ENCODE results near the gene IGFBP3. TPM values are rescaled to one million over a fixed set of nuclear protein-coding genes. Genes with fewer than 3 reads are reported as not detected.

Gene IGFBP3
- total and polyA plus RNA-seq, 2 of the 13 experiments (the other 11 are each of a cell fraction or from before 2014, with no cell fraction given), result 57.5 TPM; not detected in 1

DNA sequence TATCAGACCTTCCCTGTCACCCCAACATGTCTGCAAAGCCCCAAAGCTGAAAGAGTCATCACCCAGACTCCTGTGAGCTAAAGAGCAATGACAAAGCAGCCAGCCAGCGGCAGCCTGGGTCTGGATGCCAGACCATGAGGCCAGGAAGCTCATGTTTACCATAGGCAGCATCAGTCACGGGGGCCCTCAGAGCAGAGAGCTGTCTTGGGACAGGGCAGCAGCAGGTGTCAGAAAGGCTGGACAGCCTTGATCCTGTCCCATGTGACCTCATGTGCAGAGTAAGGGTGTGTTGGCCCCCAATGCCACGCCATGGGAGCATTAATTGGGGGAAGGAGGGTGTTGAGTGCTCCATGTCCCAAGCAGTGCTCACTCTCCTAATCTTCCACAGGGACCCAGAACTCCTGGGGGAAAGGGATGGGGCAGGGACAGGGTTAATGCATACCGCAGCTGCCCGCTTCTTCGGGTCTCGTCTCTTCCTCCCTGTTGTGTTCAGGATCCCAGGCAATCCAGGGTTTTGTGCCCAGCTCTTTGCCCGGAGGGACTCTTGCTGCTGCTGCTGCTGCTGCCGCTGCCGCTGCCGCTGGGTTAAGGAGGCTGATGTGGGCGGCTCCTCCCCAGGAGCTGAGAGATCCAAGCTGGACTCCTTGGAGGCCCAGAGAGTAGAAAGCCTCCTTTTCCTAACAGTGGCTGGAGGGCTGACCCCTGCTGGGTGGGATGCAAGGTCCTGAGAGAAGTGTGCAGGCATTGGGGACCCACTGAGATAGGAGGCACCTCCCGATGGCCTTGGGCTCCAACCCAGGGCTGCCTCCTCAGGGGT lies 55.3 kb downstream of the IGFBP3 start (continued):
- TF ChIP-seq, protein P1, sequence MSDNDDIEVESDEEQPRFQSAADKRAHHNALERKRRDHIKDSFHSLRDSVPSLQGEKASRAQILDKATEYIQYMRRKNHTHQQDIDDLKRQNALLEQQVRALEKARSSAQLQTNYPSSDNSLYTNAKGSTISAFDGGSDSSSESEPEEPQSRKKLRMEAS (IDR thresholded peaks at IDR 0.05), result peak; percentile 87; the same call in 1 of the 2 replicates
- TF ChIP-seq, protein P2, sequence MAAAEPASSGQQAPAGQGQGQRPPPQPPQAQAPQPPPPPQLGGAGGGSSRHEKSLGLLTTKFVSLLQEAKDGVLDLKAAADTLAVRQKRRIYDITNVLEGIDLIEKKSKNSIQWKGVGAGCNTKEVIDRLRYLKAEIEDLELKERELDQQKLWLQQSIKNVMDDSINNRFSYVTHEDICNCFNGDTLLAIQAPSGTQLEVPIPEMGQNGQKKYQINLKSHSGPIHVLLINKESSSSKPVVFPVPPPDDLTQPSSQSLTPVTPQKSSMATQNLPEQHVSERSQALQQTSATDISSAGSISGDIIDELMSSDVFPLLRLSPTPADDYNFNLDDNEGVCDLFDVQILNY (CRISPR knock-in tag; conservative IDR thresholded peaks at IDR 0.05), result no peak
- TF ChIP-seq, protein P3, sequence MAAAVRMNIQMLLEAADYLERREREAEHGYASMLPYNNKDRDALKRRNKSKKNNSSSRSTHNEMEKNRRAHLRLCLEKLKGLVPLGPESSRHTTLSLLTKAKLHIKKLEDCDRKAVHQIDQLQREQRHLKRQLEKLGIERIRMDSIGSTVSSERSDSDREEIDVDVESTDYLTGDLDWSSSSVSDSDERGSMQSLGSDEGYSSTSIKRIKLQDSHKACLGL (CRISPR knock-in tag; IDR thresholded peaks at IDR 0.05), result peak; percentile 53; the same call in 1 of the 2 replicates
- TF ChIP-seq, protein P4, sequence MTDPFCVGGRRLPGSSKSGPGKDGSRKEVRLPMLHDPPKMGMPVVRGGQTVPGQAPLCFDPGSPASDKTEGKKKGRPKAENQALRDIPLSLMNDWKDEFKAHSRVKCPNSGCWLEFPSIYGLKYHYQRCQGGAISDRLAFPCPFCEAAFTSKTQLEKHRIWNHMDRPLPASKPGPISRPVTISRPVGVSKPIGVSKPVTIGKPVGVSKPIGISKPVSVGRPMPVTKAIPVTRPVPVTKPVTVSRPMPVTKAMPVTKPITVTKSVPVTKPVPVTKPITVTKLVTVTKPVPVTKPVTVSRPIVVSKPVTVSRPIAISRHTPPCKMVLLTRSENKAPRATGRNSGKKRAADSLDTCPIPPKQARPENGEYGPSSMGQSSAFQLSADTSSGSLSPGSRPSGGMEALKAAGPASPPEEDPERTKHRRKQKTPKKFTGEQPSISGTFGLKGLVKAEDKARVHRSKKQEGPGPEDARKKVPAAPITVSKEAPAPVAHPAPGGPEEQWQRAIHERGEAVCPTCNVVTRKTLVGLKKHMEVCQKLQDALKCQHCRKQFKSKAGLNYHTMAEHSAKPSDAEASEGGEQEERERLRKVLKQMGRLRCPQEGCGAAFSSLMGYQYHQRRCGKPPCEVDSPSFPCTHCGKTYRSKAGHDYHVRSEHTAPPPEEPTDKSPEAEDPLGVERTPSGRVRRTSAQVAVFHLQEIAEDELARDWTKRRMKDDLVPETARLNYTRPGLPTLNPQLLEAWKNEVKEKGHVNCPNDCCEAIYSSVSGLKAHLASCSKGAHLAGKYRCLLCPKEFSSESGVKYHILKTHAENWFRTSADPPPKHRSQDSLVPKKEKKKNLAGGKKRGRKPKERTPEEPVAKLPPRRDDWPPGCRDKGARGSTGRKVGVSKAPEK (CRISPR knock-in tag; IDR thresholded peaks at IDR 0.05; ENCODE audit: borderline replicate concordance), result no peak
- no peak for TF ChIP-seq HOXA5 (CRISPR knock-in tag; IDR thresholded peaks at IDR 0.05)
- no peak for TF ChIP-seq KLF15 (CRISPR knock-in tag; IDR thresholded peaks at IDR 0.05; ENCODE audit: borderline replicate concordance)
- TF ChIP-seq ZFP62 (CRISPR knock-in tag; IDR thresholded peaks at IDR 0.05), result no peak
- TF ChIP-seq RARG (CRISPR knock-in tag; IDR thresholded peaks at IDR 0.05; ENCODE audit: low read depth), result no peak
- no peak for TF ChIP-seq MED13 (CRISPR knock-in tag; IDR thresholded peaks at IDR 0.05)
- TF ChIP-seq ZNF160 (CRISPR knock-in tag; IDR thresholded peaks at IDR 0.05), result no peak
- TF ChIP-seq, protein P5, sequence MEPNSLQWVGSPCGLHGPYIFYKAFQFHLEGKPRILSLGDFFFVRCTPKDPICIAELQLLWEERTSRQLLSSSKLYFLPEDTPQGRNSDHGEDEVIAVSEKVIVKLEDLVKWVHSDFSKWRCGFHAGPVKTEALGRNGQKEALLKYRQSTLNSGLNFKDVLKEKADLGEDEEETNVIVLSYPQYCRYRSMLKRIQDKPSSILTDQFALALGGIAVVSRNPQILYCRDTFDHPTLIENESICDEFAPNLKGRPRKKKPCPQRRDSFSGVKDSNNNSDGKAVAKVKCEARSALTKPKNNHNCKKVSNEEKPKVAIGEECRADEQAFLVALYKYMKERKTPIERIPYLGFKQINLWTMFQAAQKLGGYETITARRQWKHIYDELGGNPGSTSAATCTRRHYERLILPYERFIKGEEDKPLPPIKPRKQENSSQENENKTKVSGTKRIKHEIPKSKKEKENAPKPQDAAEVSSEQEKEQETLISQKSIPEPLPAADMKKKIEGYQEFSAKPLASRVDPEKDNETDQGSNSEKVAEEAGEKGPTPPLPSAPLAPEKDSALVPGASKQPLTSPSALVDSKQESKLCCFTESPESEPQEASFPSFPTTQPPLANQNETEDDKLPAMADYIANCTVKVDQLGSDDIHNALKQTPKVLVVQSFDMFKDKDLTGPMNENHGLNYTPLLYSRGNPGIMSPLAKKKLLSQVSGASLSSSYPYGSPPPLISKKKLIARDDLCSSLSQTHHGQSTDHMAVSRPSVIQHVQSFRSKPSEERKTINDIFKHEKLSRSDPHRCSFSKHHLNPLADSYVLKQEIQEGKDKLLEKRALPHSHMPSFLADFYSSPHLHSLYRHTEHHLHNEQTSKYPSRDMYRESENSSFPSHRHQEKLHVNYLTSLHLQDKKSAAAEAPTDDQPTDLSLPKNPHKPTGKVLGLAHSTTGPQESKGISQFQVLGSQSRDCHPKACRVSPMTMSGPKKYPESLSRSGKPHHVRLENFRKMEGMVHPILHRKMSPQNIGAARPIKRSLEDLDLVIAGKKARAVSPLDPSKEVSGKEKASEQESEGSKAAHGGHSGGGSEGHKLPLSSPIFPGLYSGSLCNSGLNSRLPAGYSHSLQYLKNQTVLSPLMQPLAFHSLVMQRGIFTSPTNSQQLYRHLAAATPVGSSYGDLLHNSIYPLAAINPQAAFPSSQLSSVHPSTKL (CRISPR knock-in tag; IDR thresholded peaks at IDR 0.05), result peak; percentile 58; the same call in 1 of the 2 replicates
- TF ChIP-seq ZSCAN20 (CRISPR knock-in tag; IDR thresholded peaks at IDR 0.05; ENCODE audit: borderline replicate concordance), result no peak
- no peak for TF ChIP-seq HNRNPL (IDR thresholded peaks at IDR 0.05; ENCODE audit: low read depth, low read length)
- peak; percentile 64; the same call in 1 of the 2 replicates for TF ChIP-seq ZNF7 (CRISPR knock-in tag; IDR thresholded peaks at IDR 0.05)
- TF ChIP-seq, protein P6, sequence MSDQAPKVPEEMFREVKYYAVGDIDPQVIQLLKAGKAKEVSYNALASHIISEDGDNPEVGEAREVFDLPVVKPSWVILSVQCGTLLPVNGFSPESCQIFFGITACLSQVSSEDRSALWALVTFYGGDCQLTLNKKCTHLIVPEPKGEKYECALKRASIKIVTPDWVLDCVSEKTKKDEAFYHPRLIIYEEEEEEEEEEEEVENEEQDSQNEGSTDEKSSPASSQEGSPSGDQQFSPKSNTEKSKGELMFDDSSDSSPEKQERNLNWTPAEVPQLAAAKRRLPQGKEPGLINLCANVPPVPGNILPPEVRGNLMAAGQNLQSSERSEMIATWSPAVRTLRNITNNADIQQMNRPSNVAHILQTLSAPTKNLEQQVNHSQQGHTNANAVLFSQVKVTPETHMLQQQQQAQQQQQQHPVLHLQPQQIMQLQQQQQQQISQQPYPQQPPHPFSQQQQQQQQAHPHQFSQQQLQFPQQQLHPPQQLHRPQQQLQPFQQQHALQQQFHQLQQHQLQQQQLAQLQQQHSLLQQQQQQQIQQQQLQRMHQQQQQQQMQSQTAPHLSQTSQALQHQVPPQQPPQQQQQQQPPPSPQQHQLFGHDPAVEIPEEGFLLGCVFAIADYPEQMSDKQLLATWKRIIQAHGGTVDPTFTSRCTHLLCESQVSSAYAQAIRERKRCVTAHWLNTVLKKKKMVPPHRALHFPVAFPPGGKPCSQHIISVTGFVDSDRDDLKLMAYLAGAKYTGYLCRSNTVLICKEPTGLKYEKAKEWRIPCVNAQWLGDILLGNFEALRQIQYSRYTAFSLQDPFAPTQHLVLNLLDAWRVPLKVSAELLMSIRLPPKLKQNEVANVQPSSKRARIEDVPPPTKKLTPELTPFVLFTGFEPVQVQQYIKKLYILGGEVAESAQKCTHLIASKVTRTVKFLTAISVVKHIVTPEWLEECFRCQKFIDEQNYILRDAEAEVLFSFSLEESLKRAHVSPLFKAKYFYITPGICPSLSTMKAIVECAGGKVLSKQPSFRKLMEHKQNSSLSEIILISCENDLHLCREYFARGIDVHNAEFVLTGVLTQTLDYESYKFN (CRISPR knock-in tag; conservative IDR thresholded peaks at IDR 0.05), result peak; percentile 47
- TF ChIP-seq MEF2D (CRISPR knock-in tag; IDR thresholded peaks at IDR 0.05), result peak; percentile 83

All from HepG2 (cell line).